HEK293T (cell line): Measurements from ENCODE around the gene SRRT.

Source experiments
- BHLHE40 ChIP-seq: fragments of 450-650 bp; IDR thresholded peaks from 2 replicates; pipeline ENCODE4 v1.6.1; 2016; ENCODE audit warnings: mild to moderate bottlenecking, moderate library complexity, borderline replicate concordance
- CTBP1 ChIP-seq: fragments of 450-650 bp; IDR thresholded peaks from 2 replicates; pipeline ENCODE4 v1.6.1; 2016; ENCODE audit warnings: borderline replicate concordance
- L3MBTL2 ChIP-seq: fragments of 450-650 bp; conservative IDR thresholded peaks from 2 replicates; pipeline ENCODE4 v1.6.1; 2016; ENCODE audit warnings: mild to moderate bottlenecking
- TARDBP ChIP-seq: fragments of 450-650 bp; IDR thresholded peaks from 2 replicates; pipeline ENCODE4 v1.6.1; 2016
- ZNF384 ChIP-seq: fragments of 450-650 bp; IDR thresholded peaks from 2 replicates; pipeline ENCODE4 v1.6.1; 2016

DNA sequence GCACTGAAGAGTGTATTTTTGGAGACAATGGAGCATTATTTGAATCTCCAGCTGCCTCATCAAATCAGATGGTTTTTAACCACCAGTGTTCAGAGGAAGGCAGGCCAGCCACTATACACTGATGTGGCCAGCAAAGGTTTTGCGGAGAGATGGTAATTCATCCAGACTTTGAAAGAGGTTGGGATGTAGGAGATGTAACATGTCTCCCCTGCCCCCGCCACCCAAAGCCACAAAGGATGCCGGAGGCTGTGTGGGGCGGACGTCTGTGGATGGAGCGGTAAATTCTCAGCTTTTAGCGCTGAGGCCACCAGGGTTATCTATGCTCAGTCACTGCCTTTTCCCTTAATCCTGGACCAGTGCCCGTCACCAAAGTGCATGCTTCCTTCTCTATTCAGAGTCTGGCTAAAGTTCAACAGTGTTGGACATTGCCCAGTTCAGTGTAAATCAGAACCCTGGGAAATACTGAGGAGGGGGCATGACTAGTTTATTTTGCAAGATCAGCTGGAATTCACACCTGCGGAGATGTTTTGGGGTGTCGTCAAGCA, 11.4 kb upstream of the SRRT start:
- TF ChIP-seq CTBP1 = no peak
- no peak for TF ChIP-seq L3MBTL2
- TF ChIP-seq BHLHE40 = no peak
- no peak for TF ChIP-seq TARDBP
- no peak for TF ChIP-seq ZNF384
